Progenitor cell of endocrine pancreas (in vitro differentiated cells): ENCODE measurements around the gene EXOSC1. TPM values are rescaled to one million over a fixed set of nuclear protein-coding genes. Genes with fewer than 3 reads are reported as not detected.
"Not testable (repeated sequence)": the region's sequence is repeated elsewhere in the genome, so short reads cannot be mapped to it uniquely, and the experiment has no call there.

Experiments
- DNase-seq: peaks from one replicate; pipeline ENCODE4 v3.0.0; 2021; ENCODE audit warnings: low spot score; ENCODE audit not compliant: unreplicated experiment
- H3K27ac Mint-ChIP-seq: 2 replicates; pipeline ENCODE4 v1.8.0; 2021; ENCODE audit warnings: mild to moderate bottlenecking, moderate library complexity, mixed read lengths
- H3K27me3 Mint-ChIP-seq: 2 replicates; pipeline ENCODE4 v1.8.0; 2021; ENCODE audit warnings: mixed read lengths
- H3K36me3 Mint-ChIP-seq: 2 replicates; pipeline ENCODE4 v1.8.0; 2022; ENCODE audit warnings: mixed read lengths; ENCODE audit not compliant: insufficient read depth
- H3K4me1 Mint-ChIP-seq: 2 replicates; pipeline ENCODE4 v1.8.0; 2021; ENCODE audit warnings: low read depth, mixed read lengths
- H3K4me3 Mint-ChIP-seq: 2 replicates; pipeline ENCODE4 v1.8.0; 2021; ENCODE audit warnings: low read depth, mild to moderate bottlenecking, moderate library complexity, mixed read lengths
- H3K9me3 Mint-ChIP-seq: 2 replicates; pipeline ENCODE4 v1.8.0; 2021; ENCODE audit warnings: low read depth, mixed read lengths
- CTCF ChIP-seq: fragments of 200-600 bp; sonication (generic); IDR thresholded peaks from one replicate; pipeline ENCODE4 v1.5.0; 2021; ENCODE audit warnings: antibody characterized with exemption, mild to moderate bottlenecking; ENCODE audit not compliant: unreplicated experiment
- total RNA-seq: library from RNA; stranded (reverse); gene quantifications from 2 replicates; pipeline ENCODE4 v1.2.1, GENCODE V29; 2021

EXOSC1 gene
- total RNA-seq, 1 donor from 2014 or later: 38.0 TPM

DNA sequence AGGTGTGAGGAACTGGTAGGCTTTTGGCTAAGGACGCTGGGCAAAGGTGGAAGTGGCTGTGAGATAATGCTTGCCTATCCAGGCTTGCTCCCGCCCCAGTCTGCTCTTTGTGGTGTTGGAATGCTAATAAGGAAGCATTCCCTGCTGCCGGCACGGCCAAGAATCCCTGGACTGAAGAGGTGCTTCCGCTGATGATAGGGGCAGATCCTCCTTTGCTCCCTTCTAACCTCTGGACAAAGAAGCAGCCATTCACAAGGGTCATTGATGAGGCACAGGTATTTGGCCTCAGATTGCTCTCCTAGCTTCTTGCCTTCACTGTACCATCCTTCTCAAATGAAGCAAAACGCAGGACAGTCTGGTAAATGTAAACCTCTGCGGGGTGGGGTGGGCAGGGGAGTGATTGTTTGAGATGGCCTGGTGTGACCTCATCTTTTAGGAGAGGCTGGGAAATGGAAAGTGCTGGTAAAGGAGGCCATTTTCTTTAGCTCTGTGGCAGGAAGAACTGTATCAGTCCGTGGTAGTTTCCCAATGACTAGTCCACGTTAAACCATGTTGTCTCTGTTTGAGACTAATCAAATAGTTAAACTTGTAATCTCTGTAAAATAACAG lies 18.1 kb downstream of the EXOSC1 start:
- Mint-ChIP-seq H3K4me1 (peaks cover 18% of the 10 kb centered on the region), H3K9me3 (no peaks in the 10 kb centered on the region), H3K4me3 (peak overlapping the region; percentile 91), H3K27ac (peak overlapping the region; percentile 93), H3K36me3 (peaks cover 13% of the 10 kb centered on the region), H3K27me3 (no peaks in the 10 kb centered on the region)
- TF ChIP-seq CTCF: no peak
- DNase-seq: no peak

DNA sequence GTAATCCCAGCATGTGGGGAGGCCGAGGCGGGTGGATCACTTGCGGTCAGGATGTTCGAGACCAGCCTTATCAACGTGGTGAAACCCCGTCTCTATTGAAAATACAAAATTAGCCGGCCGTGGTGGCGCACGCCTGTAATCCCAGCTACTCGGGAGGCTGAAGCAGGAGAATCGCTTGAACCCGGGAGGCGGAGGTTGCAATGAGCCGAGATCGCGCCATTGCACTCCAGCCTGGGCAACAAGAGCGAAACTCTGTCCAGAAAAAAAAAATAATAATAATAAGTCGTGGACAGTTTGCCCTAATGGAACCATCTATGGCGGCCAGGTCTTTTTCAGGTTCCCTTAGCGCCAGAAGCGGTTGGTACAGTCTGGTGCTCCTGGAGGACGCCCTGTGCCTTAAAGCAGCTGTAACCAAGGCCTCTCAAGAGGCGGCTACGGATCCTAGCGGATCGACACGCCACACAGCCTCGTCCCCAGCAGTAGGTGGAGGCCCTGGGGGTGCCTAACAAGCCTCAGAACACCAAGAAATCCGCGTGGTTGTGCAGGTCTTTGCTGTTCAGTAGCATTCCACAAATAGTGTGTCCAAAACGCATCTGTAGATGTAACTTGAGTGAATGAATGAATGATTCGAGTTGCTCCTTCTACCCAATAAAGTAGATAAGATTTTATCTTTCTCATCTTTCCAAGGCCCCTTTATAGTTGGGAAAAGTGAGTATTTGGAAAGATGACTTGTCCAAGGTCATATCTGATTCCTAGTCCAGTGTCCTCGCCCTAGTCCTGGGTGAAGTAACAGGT lies 18.8 kb downstream of the EXOSC1 start:
- Mint-ChIP-seq H3K27ac (peak overlapping the region; percentile 93), H3K4me3 (peak overlapping the region; percentile 91), H3K9me3 (no peaks in the 10 kb centered on the region), H3K27me3 (no peaks in the 10 kb centered on the region), H3K36me3 (peaks cover 11% of the 10 kb centered on the region), H3K4me1 (peaks cover 18% of the 10 kb centered on the region)
- DNase-seq: no peak
- TF ChIP-seq CTCF: no peak

GRCh38 chr10:97425964-97426775 lies 19.6 kb downstream of the EXOSC1 start, which contains the start of gene PGAM1:
Gene PGAM1 (plus strand): TSS chr10:97426191. CDS start chr10:97426308, 117 bp downstream.
- peak; percentile 63 for TF ChIP-seq CTCF
- Mint-ChIP-seq H3K9me3 (no peaks in the 10 kb centered on the region), H3K4me1 (peaks cover 18% of the 10 kb centered on the region), H3K27me3 (no peaks in the 10 kb centered on the region), H3K27ac (peak within 1 kb of the TSS; percentile 96), H3K4me3 (peak within 1 kb of the TSS; percentile 91), H3K36me3 (peaks cover 8% of the 10 kb centered on the region)
- DNase-seq: peak; percentile 95

DNA sequence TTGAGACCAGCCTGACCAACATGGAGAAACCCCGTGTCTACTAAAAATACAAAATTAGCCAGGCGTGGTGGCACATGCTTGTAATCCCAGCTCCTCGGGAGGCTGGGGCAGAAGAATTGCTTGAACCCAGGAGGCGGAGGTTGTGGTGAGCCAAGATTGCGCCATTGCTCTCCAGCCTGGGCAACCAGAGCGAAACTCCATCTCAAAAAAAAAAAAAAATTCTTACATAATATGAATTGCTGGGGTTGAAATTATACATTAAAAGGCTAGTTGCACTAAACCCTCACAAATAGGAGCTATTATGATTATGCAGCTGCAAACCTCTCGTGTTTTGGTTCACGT lies 22.1 kb downstream of the EXOSC1 start:
- not testable (repeated sequence) for H3K36me3 Mint-ChIP-seq, DNase-seq, H3K27me3 Mint-ChIP-seq, H3K9me3 Mint-ChIP-seq, H3K27ac Mint-ChIP-seq
- peaks cover 23% of the 10 kb centered on the region for H3K4me1 Mint-ChIP-seq
- H3K4me3 Mint-ChIP-seq: peak overlapping the region; percentile 12

- Mint-ChIP-seq H3K9me3 (no peaks in the 10 kb centered on the region), H3K4me1 (peaks cover 35% of the 10 kb centered on the region), H3K36me3 (no peaks in the 10 kb centered on the region), H3K27ac (peak overlapping the region; percentile 86), H3K27me3 (no peaks in the 10 kb centered on the region), H3K4me3 (no peak overlapping the region)
- TF ChIP-seq CTCF: no peak
- no peak for DNase-seq
Observed at GRCh38 chr10:97416565-97416964, 29.2 kb downstream of the EXOSC1 start.
